ENCODE data around the gene UBXN11. TPM values are rescaled to one million over a fixed set of nuclear protein-coding genes. Genes with fewer than 3 reads are reported as not detected.

Gene UBXN11
- total and polyA plus RNA-seq, 2 donors (not counting 1 experiment from before 2014, with no cell fraction given), result 68.0 to 81.4 TPM

- no peaks in the 10 kb centered on the region for H3K9me3 ChIP-seq (ENCODE audit: control extremely low read depth in 1 of 3, control insufficient read depth in 2 of 3, insufficient read depth in 1 of 3, low read length in 2 of 3)
- ChIA-PET CTCF (interaction anchor here (0.7 to 0.9 kb wide), 2 partner anchors 10 to 43 kb away, joined by 3 read pairs; no protein-coding TSS in a partner anchor), POLR2A (no interaction called here)
- Mint-ChIP-seq H3K4me3 (no peak within 1 kb of the TSS), H3K27ac (no peak within 1 kb of the TSS), H3K4me1 (peaks cover 3% of the 10 kb centered on the region), H3K9me3 (ENCODE audit: insufficient read depth) (no peaks in the 10 kb centered on the region), H3K27me3 (peaks cover 15% of the 10 kb centered on the region)
- DNase-seq, result no peak
- no peaks in the 10 kb centered on the region for H3K4me1 ChIP-seq (ENCODE audit: control insufficient read depth in 2 of 2, insufficient read depth in 2 of 2, low read length in 2 of 2)
- H3K36me3 ChIP-seq (replicated peaks in 1 of 2; ENCODE audit: control extremely low read depth in 1 of 2, control insufficient read depth in 1 of 2, extremely low read depth in 1 of 2, insufficient read depth in 2 of 2, low read length in 1 of 2), result no peaks in the 10 kb centered on the region
- ATAC-seq (ENCODE audit: low read depth), result no peak
- intact Hi-C loops (cut with micrococcal nuclease), result no loop called here
- no peak within 1 kb of the TSS for H3K27ac ChIP-seq (ENCODE audit: low read length in 2 of 2)
- 91% methylated on average over 20 of the region's 21 CpGs for WGBS (ENCODE audit: insufficient coverage)
- no peak within 1 kb of the TSS for H3K4me2 ChIP-seq (replicated peaks; ENCODE audit: low read depth, low read length, poor library complexity, severe bottlenecking)
- no peaks in the 10 kb centered on the region for H4K20me1 ChIP-seq (ENCODE audit: control insufficient read depth, insufficient read depth, low read length, poor library complexity, severe bottlenecking)
- no peak within 1 kb of the TSS for H2AFZ ChIP-seq (ENCODE audit: insufficient read depth, low read depth, low read length, poor library complexity, severe bottlenecking)
- TF ChIP-seq EZH2 (IDR thresholded peaks at IDR 0.05; ENCODE audit: borderline replicate concordance, insufficient read depth, low read depth, low read length, poor library complexity, severe bottlenecking) (no peak), CTCF (IDR thresholded peaks at IDR 0.05) (no peak)
- peaks cover 0 to 13% (median 0%) of the 10 kb centered on the region in 4 experiments for H3K27me3 ChIP-seq (replicated peaks in 1 of 4; ENCODE audit: control extremely low read depth in 1 of 4, control insufficient read depth in 3 of 4, insufficient read depth in 4 of 4, low read length in 3 of 4)
- H3K79me2 ChIP-seq (ENCODE audit: control insufficient read depth, insufficient read depth, low read length), result no peaks in the 10 kb centered on the region
- no peak within 1 kb of the TSS for H3K4me3 ChIP-seq (ENCODE audit: control extremely low read depth in 1 of 5, extremely low read depth in 1 of 5, insufficient read depth in 1 of 5, low read depth in 2 of 5, low read length in 4 of 5)
- H3K9ac ChIP-seq (ENCODE audit: low read length), result no peak within 1 kb of the TSS
These were observed 47.8 kb upstream of the UBXN11 start, which contains the start of gene CRYBG2 for GRCh38 chr1:26353976-26354820. TSS of gene CRYBG2 (minus strand) at chr1:26354130. CDS start at chr1:26346657, 7,473 bp downstream.
